HepG2 (cell line): Measurements from ENCODE around the gene WDR73. TPM values are rescaled to one million over a fixed set of nuclear protein-coding genes. Genes with fewer than 3 reads are reported as not detected.

Experiments
- ATF7-NPFF ChIP-seq: sonication (generic); formaldehyde crosslinking; IDR thresholded peaks from 2 replicates; pipeline ENCODE4 v1.8.1; 2023; ENCODE audit warnings: mild to moderate bottlenecking, low read depth, missing genetic modification reagents, moderate library complexity
- ETV5 ChIP-seq: IDR thresholded peaks from 2 replicates; pipeline ENCODE4 v1.6.1; 2018; ENCODE audit warnings: missing biosample characterization, missing genetic modification reagents, inconsistent platforms, borderline replicate concordance
- EZH2 ChIP-seq: conservative IDR thresholded peaks from 2 replicates; pipeline ENCODE4 v1.6.1; 2012; ENCODE audit warnings: mild to moderate bottlenecking, low read depth, low read length, moderate library complexity
- FOXC1 ChIP-seq: sonication (generic); formaldehyde crosslinking; IDR thresholded peaks from 2 replicates; pipeline ENCODE4 v1.8.0; 2022; ENCODE audit warnings: mild to moderate bottlenecking, missing genetic modification reagents, borderline replicate concordance
- FOXK2 ChIP-seq: fragments of 450-650 bp; IDR thresholded peaks from 2 replicates; pipeline ENCODE4 v1.6.1; 2016
- GABPB1 ChIP-seq: IDR thresholded peaks from 2 replicates; pipeline ENCODE4 v1.6.1; 2016; ENCODE audit warnings: mild to moderate bottlenecking, missing genetic modification reagents, moderate library complexity, missing compliant biosample characterization
- GATAD1 ChIP-seq: IDR thresholded peaks from 2 replicates; pipeline ENCODE4 v1.6.1; 2016; ENCODE audit warnings: missing genetic modification reagents, missing compliant biosample characterization
- KLF12 ChIP-seq: sonication (generic); formaldehyde crosslinking; IDR thresholded peaks from 2 replicates; pipeline ENCODE4 v1.4.0; 2020; ENCODE audit warnings: missing genetic modification reagents, borderline replicate concordance
- MED8 ChIP-seq: sonication (generic); formaldehyde crosslinking; IDR thresholded peaks from 2 replicates; pipeline ENCODE4 v1.8.1; 2023; ENCODE audit warnings: mild to moderate bottlenecking, missing genetic modification reagents; ENCODE audit not compliant: insufficient replicate concordance
- MTF2 ChIP-seq: sonication (generic); formaldehyde crosslinking; IDR thresholded peaks from 2 replicates; pipeline ENCODE4 v1.5.0; 2020; ENCODE audit warnings: missing genetic modification reagents, borderline replicate concordance
- MYPOP ChIP-seq: sonication (generic); formaldehyde crosslinking; IDR thresholded peaks from 2 replicates; pipeline ENCODE4 v1.8.1; 2023; ENCODE audit warnings: mild to moderate bottlenecking, moderate library complexity, missing genetic modification reagents
- NFYB ChIP-seq: sonication (generic); formaldehyde crosslinking; IDR thresholded peaks from 2 replicates; pipeline ENCODE4 v1.4.0; 2020; ENCODE audit warnings: missing genetic modification reagents
- PAX8 ChIP-seq: sonication (generic); formaldehyde crosslinking; IDR thresholded peaks from 2 replicates; pipeline ENCODE4 v1.8.0; 2022; ENCODE audit warnings: mild to moderate bottlenecking, missing genetic modification reagents, borderline replicate concordance
- SMARCC2 ChIP-seq: fragments of 450-650 bp; IDR thresholded peaks from 2 replicates; pipeline ENCODE4 v1.6.1; 2017; ENCODE audit warnings: antibody characterized with exemption, mild to moderate bottlenecking
- TAF1 ChIP-seq: sonication (generic); formaldehyde crosslinking; IDR thresholded peaks from 2 replicates; pipeline ENCODE4 v1.4.0; 2020; ENCODE audit warnings: missing genetic modification reagents
- TCF7L2 ChIP-seq: IDR thresholded peaks from 2 replicates; pipeline ENCODE4 v1.6.1; 2011; ENCODE audit warnings: mild to moderate bottlenecking, low read depth, low read length, moderate library complexity
- THAP9 ChIP-seq: sonication (generic); formaldehyde crosslinking; IDR thresholded peaks from 2 replicates; pipeline ENCODE4; 2020; ENCODE audit warnings: missing genetic modification reagents, mild to moderate bottlenecking, borderline replicate concordance
- TRIM24 ChIP-seq: sonication (generic); formaldehyde crosslinking; IDR thresholded peaks from 2 replicates; pipeline ENCODE4 v1.8.0; 2022; ENCODE audit warnings: mild to moderate bottlenecking, missing genetic modification reagents
- ZBTB33 ChIP-seq: sonication (generic); formaldehyde crosslinking; IDR thresholded peaks from 2 replicates; pipeline ENCODE4 v1.4.0; 2020; ENCODE audit warnings: missing genetic modification reagents
- ZIK1 ChIP-seq: sonication (generic); formaldehyde crosslinking; IDR thresholded peaks from 2 replicates; pipeline ENCODE4 v1.5.0; 2020; ENCODE audit warnings: mild to moderate bottlenecking, low read depth, missing genetic modification reagents, borderline replicate concordance
- ZMAT3 ChIP-seq: sonication (generic); formaldehyde crosslinking; conservative IDR thresholded peaks from 2 replicates; pipeline ENCODE4 v1.7.0; 2021; ENCODE audit warnings: missing genetic modification reagents
- ZNF101 ChIP-seq: sonication (generic); formaldehyde crosslinking; IDR thresholded peaks from 2 replicates; pipeline ENCODE4 v1.4.0; 2020; ENCODE audit warnings: mild to moderate bottlenecking, low read depth, missing genetic modification reagents, borderline replicate concordance
- ZNF124 ChIP-seq: sonication (generic); formaldehyde crosslinking; IDR thresholded peaks from 2 replicates; pipeline ENCODE4 v1.4.0; 2020; ENCODE audit warnings: missing genetic modification reagents
- ZNF556 ChIP-seq: sonication (generic); formaldehyde crosslinking; IDR thresholded peaks from 2 replicates; pipeline ENCODE4 v1.4.0; 2020; ENCODE audit warnings: mild to moderate bottlenecking, missing genetic modification reagents, borderline replicate concordance
- ZSCAN5A ChIP-seq: sonication (generic); formaldehyde crosslinking; IDR thresholded peaks from 2 replicates; pipeline ENCODE4 v1.8.0; 2022; ENCODE audit warnings: mild to moderate bottlenecking, missing genetic modification reagents, borderline replicate concordance
- polyA plus RNA-seq, 8 experiments: library from polyadenylated mRNA; depleted of rRNA in 3 of 8; stranded (reverse) in 7 of 8; unstranded in 1 of 8; fragments of >200 nt; fragmentation: Illumina TruSeq in 4 of 8; extraction: Trizol in 4 of 8; gene quantifications; 2 replicates each; pipeline versions ENCODE4 v1.2.1 to v1.2.3, GENCODE V29; 2011 to 2016; ENCODE audit warnings: low read depth in 4 of 8, missing spikeins in 1 of 8, mixed read lengths in 1 of 8; ENCODE audit not compliant: insufficient read depth in 1 of 8
- total RNA-seq, 5 experiments: library from RNA; depleted of rRNA; stranded (reverse); fragments of >200 nt; fragmentation: Illumina TruSeq; extraction: Trizol; gene quantifications; 2 replicates each; pipeline ENCODE4 v1.2.3, GENCODE V29; 2016; ENCODE audit warnings: low read depth in 1 of 5

WDR73 gene
- total and polyA plus RNA-seq, 2 of the 13 experiments (the other 11 are each of a cell fraction or from before 2014, with no cell fraction given) = 20.0 to 35.5 TPM

- TF ChIP-seq THAP9 (no peak; the same call in 1 of the 2 replicates), ZSCAN5A (CRISPR knock-in tag) (0 out of 2 replicates have a peak, but pooled peaks have one; percentile 52), ZNF101 (CRISPR knock-in tag) (no peak), NFYB (no peak), TRIM24 (CRISPR knock-in tag) (no peak), GATAD1 (no peak), ATF7-NPFF (no peak), MED8 (CRISPR knock-in tag) (no peak), ZMAT3 (CRISPR knock-in tag) (no peak), TCF7L2 (no peak), PAX8 (CRISPR knock-in tag) (no peak), MYPOP (CRISPR knock-in tag) (peak; percentile 76; the same call in 1 of the 2 replicates), EZH2 (no peak), KLF12 (CRISPR knock-in tag) (no peak), TAF1 (CRISPR knock-in tag) (no peak), FOXC1 (CRISPR knock-in tag) (peak; percentile 11; the same call in 1 of the 2 replicates), MTF2 (CRISPR knock-in tag) (no peak), ETV5 (CRISPR knock-in tag) (no peak), GABPB1 (CRISPR knock-in tag) (no peak), FOXK2 (peak; percentile 82), ZNF124 (no peak), ZNF556 (CRISPR knock-in tag) (no peak), ZIK1 (CRISPR knock-in tag) (no peak), ZBTB33 (no peak), SMARCC2 (no peak)
Measured at GRCh38 chr15:84600331-84600686, 53.8 kb downstream of the WDR73 start (continued).
